SK-N-SH (cell line): Measurements from ENCODE around the gene TMEM187. TPM values are rescaled to one million over a fixed set of nuclear protein-coding genes. Genes with fewer than 3 reads are reported as not detected.

ENCODE experiments used
- CTCF ChIA-PET: fragments of 300-600, 350-600 bp; formaldehyde crosslinking; extraction: SDS; loops from one replicate; lab custom pipeline; 2021; lab: Yijun Ruan, JAX
- POLR2A ChIA-PET: fragments of 350-600 bp; sonication (Branson Sonifier 250); formaldehyde crosslinking; extraction: SDS; loops from one replicate; lab custom pipeline; 2020; ENCODE audit warnings: antibody characterized with exemption, inconsistent platforms; lab: Yijun Ruan, JAX
- DNase-seq: peaks from one replicate; pipeline ENCODE4 v3.0.0; 2012
- H2AFZ ChIP-seq: fragments of 200-600 bp; sonication (generic); 2 replicates; pipeline ENCODE4 v1.8.1; 2016; ENCODE audit warnings: antibody characterized with exemption, mild to moderate bottlenecking, low read depth
- H3F3A ChIP-seq: fragments of 200-600 bp; sonication (generic); replicated peaks from 2 replicates; pipeline ENCODE3; 2016; ENCODE audit warnings: antibody characterized with exemption, mild to moderate bottlenecking; ENCODE audit not compliant: insufficient read depth
- H3K27ac ChIP-seq, 2 experiments: fragments of 200-500 bp in 1 of 2; fragments of 200-600 bp in 1 of 2; sonication (Bioruptor generic) in 1 of 2; sonication (generic), shearing (Covaris generic) in 1 of 2; 2 replicates each; pipeline versions ENCODE4 v1.5.1 to v1.6.1; 2014 to 2016; ENCODE audit warnings: low read depth in 2 of 2, inconsistent platforms in 1 of 2, low read length in 1 of 2, mild to moderate bottlenecking in 1 of 2, mixed read lengths in 1 of 2
- H3K27me3 ChIP-seq: fragments of 200-600 bp; sonication (generic), shearing (Covaris generic); 2 replicates; pipeline ENCODE4 v1.6.1; 2016; ENCODE audit warnings: mixed run types; ENCODE audit not compliant: insufficient read depth
- H3K36me3 ChIP-seq, 2 experiments: fragments of 200-500 bp in 1 of 2; fragments of 200-600 bp in 1 of 2; sonication (Bioruptor generic) in 1 of 2; sonication (generic) in 1 of 2; replicated peaks in 1 of 2; 2 replicates each; pipeline versions ENCODE3 to v1.5.1; 2014 to 2016; ENCODE audit warnings: low read length in 1 of 2, mild to moderate bottlenecking in 1 of 2; ENCODE audit not compliant: insufficient read depth in 2 of 2, control insufficient read depth in 1 of 2
- H3K4me1 ChIP-seq, 2 experiments: fragments of 200-500 bp in 1 of 2; fragments of 200-600 bp in 1 of 2; sonication (Bioruptor generic) in 1 of 2; sonication (generic), shearing (Covaris generic) in 1 of 2; 2 replicates each; pipeline versions ENCODE4 v1.5.1 to v1.6.1; 2014 to 2016; ENCODE audit warnings: low read depth in 1 of 2, low read length in 1 of 2, mixed run types in 1 of 2; ENCODE audit not compliant: insufficient read depth in 2 of 2, control insufficient read depth in 1 of 2
- H3K4me2 ChIP-seq: fragments of 200-600 bp; sonication (generic), shearing (Covaris generic); 2 replicates; pipeline ENCODE4 v1.6.1; 2017; ENCODE audit warnings: mixed run types
- H3K4me3 ChIP-seq, 2 experiments: fragments of 200-500 bp in 1 of 2; fragments of 200-600 bp in 1 of 2; sonication (Bioruptor generic) in 1 of 2; sonication (generic), shearing (Covaris generic) in 1 of 2; 2 replicates each; pipeline versions ENCODE4 v1.5.1 to v1.8.1; 2014 to 2016; ENCODE audit warnings: low read depth in 2 of 2, inconsistent platforms in 1 of 2, low read length in 1 of 2, mild to moderate bottlenecking in 1 of 2, mixed read lengths in 1 of 2, moderate library complexity in 1 of 2
- H3K79me2 ChIP-seq: fragments of 200-600 bp; sonication (generic); 2 replicates; pipeline ENCODE4 v1.8.1; 2017; ENCODE audit warnings: mild to moderate bottlenecking; ENCODE audit not compliant: insufficient read depth
- H3K9ac ChIP-seq: fragments of 200-600 bp; sonication (generic); 2 replicates; pipeline ENCODE4 v1.6.1; 2017; ENCODE audit warnings: mixed run types
- H3K9me2 ChIP-seq: fragments of 200-600 bp; sonication (generic); 2 replicates; pipeline ENCODE4 v1.6.1; 2017; ENCODE audit warnings: mixed run types
- H3K9me3 ChIP-seq: fragments of 200-600 bp; sonication (generic); 2 replicates; pipeline ENCODE4 v1.6.1; 2017; ENCODE audit warnings: mixed run types, mild to moderate bottlenecking, moderate library complexity
- H4K20me1 ChIP-seq: fragments of 200-600 bp; sonication (generic); 2 replicates; pipeline ENCODE4 v1.6.1; 2017; ENCODE audit warnings: mild to moderate bottlenecking, mixed run types; ENCODE audit not compliant: insufficient read depth
- CTCF ChIP-seq: fragments of 200-600 bp; sonication (generic); IDR thresholded peaks from 2 replicates; pipeline ENCODE4 v1.6.1; 2017; ENCODE audit warnings: antibody characterized with exemption, mild to moderate bottlenecking, moderate library complexity
- ELF1 ChIP-seq: IDR thresholded peaks from 2 replicates; pipeline ENCODE4 v1.4.0; 2012
- EZH2phosphoT487 ChIP-seq: fragments of 200-600 bp; sonication (generic); IDR thresholded peaks from 2 replicates; pipeline ENCODE4 v1.6.1; 2017; ENCODE audit warnings: low read depth, mixed run types, mild to moderate bottlenecking, antibody characterized with exemption, moderate library complexity, borderline replicate concordance
- FOSL2 ChIP-seq: IDR thresholded peaks from 2 replicates; pipeline ENCODE4 v1.4.0; 2012; ENCODE audit warnings: low read depth, mild to moderate bottlenecking, moderate library complexity, borderline replicate concordance
- FOXJ3 ChIP-seq: sonication (generic); formaldehyde crosslinking; IDR thresholded peaks from 2 replicates; pipeline ENCODE4 v1.5.1; 2020; ENCODE audit warnings: mild to moderate bottlenecking, missing genetic modification reagents
- GATA2 ChIP-seq: sonication (generic); formaldehyde crosslinking; IDR thresholded peaks from 2 replicates; pipeline ENCODE4 v1.5.0; 2020; ENCODE audit warnings: mild to moderate bottlenecking, missing genetic modification reagents
- MAX ChIP-seq: IDR thresholded peaks from 2 replicates; pipeline ENCODE4 v1.4.0; 2012; ENCODE audit warnings: low read depth
- MEF2A ChIP-seq: IDR thresholded peaks from 2 replicates; pipeline ENCODE4 v1.4.0; 2012; ENCODE audit warnings: low read depth, borderline replicate concordance
- MXI1 ChIP-seq: IDR thresholded peaks from 2 replicates; pipeline ENCODE4 v1.6.1; 2012; ENCODE audit warnings: mild to moderate bottlenecking, low read depth, low read length, improper control_type of control experiment
- NRF1 ChIP-seq: IDR thresholded peaks from 2 replicates; pipeline ENCODE4 v1.6.1; 2012; ENCODE audit warnings: low read depth, mild to moderate bottlenecking, low read length
- RCOR1 ChIP-seq: fragments of 150-350 bp; IDR thresholded peaks from 2 replicates; pipeline ENCODE4 v1.6.1; 2017; ENCODE audit warnings: antibody characterized with exemption, low read length
- RFX5 ChIP-seq: IDR thresholded peaks from 2 replicates; pipeline ENCODE4 v1.6.1; 2012; ENCODE audit warnings: mild to moderate bottlenecking, improper control_type of control experiment, low read length
- SIN3A ChIP-seq: IDR thresholded peaks from 2 replicates; pipeline ENCODE4 v1.6.1; 2012; ENCODE audit warnings: low read depth, mild to moderate bottlenecking, low read length, moderate library complexity, borderline replicate concordance
- TAF1 ChIP-seq: IDR thresholded peaks from 2 replicates; pipeline ENCODE4 v1.6.1; 2012; ENCODE audit warnings: low read depth, mild to moderate bottlenecking, low read length, moderate library complexity, borderline replicate concordance
- TCF12 ChIP-seq: IDR thresholded peaks from 2 replicates; pipeline ENCODE4 v1.4.0; 2012
- USF2 ChIP-seq: fragments of 150-350 bp; IDR thresholded peaks from 2 replicates; pipeline ENCODE4 v1.6.1; 2017; ENCODE audit warnings: antibody characterized with exemption, low read length, low read depth, borderline replicate concordance
- YY1 ChIP-seq: IDR thresholded peaks from 2 replicates; pipeline ENCODE4 v1.4.0; 2012; ENCODE audit warnings: low read depth, mild to moderate bottlenecking
- ZBTB33 ChIP-seq: IDR thresholded peaks from 2 replicates; pipeline ENCODE4 v1.4.0; 2012; ENCODE audit warnings: low read depth, borderline replicate concordance
- WGBS: methylation state at CpG from one replicate; pipeline ENCODE4 v1.1.6; 2017; ENCODE audit warnings: low lambda C conversion rate; 5-methylcytosine and 5-hydroxymethylcytosine counted together
- polyA plus RNA-seq, 3 experiments: library from polyadenylated mRNA; depleted of rRNA; stranded (reverse); fragments of >200 nt; gene quantifications; 2 replicates each; pipeline ENCODE4 v1.2.3, GENCODE V29; 2012

The TMEM187 gene
- polyA plus RNA-seq, 1 of the 3 experiments (the other 2 are of a cell fraction) = 10.9 TPM

- Histone ChIP-seq H3K79me2 (no peaks in the 10 kb centered on the region), H3K9me2 (no peaks in the 10 kb centered on the region), H3K27me3 (0 out of 2 replicates have a peak, but pooled peaks cover 4% of the 10 kb centered on the region), H3K9ac (no peak overlapping the region), H3F3A (no peaks in the 10 kb centered on the region), H4K20me1 (no peaks in the 10 kb centered on the region), H3K27ac (no peak overlapping the region), H3K9me3 (no peaks in the 10 kb centered on the region), H3K4me2 (no peak overlapping the region), H3K4me3 (no peak overlapping the region), H2AFZ (no peak overlapping the region), H3K4me1 (peaks cover 0 to 3% of the 10 kb centered on the region in 2 experiments; a peak in 1 of 4 replicates), H3K36me3 (no peaks in the 10 kb centered on the region)
- ChIA-PET CTCF (interaction anchor here (0.8 kb wide), 1 partner anchor 35 kb away, joined by 4 read pairs; no protein-coding TSS in a partner anchor), POLR2A (no interaction called here)
- 91% methylated on average over 27 of the region's 52 CpGs for WGBS
- DNase-seq = no peak
- TF ChIP-seq GATA2 (no peak), FOSL2 (no peak), TCF12 (no peak), RFX5 (no peak), MAX (no peak), EZH2phosphoT487 (no peak), NRF1 (no peak)
Observed at GRCh38 chrX:153981771-153982533, 9.4 kb downstream of the TMEM187 start.

- H2AFZ ChIP-seq = no peak overlapping the region
- no peak for TF ChIP-seq RFX5
- TF ChIP-seq TAF1 = no peak
- no peak for TF ChIP-seq EZH2phosphoT487
- TF ChIP-seq MAX = no peak
- no peak for TF ChIP-seq YY1
- no peak for TF ChIP-seq MXI1
- TF ChIP-seq SIN3A = no peak
- TF ChIP-seq ZBTB33 = no peak
- TF ChIP-seq CTCF = no peak
- TF ChIP-seq MEF2A = no peak
- TF ChIP-seq USF2 = no peak
- no peak for TF ChIP-seq RCOR1
- no peak for TF ChIP-seq ELF1
- TF ChIP-seq FOXJ3 = no peak
Observed at GRCh38 chrX:153983321-153983801, 10.8 kb downstream of the TMEM187 start.

More at GRCh38 chrX:153983321-153983801, 10.8 kb downstream of the TMEM187 start:
- H3K27ac ChIP-seq = no peak overlapping the region
- H4K20me1 ChIP-seq = peaks cover 3% of the 10 kb centered on the region; the same call in 1 of the 2 replicates
- no peak for DNase-seq
- POLR2A ChIA-PET = no interaction called here
- CTCF ChIA-PET = no interaction called here
- H3K4me3 ChIP-seq = no peak overlapping the region
- H3K36me3 ChIP-seq = no peaks in the 10 kb centered on the region
- H3K9me3 ChIP-seq = no peaks in the 10 kb centered on the region
- H3K4me1 ChIP-seq = peaks cover 0 to 3% of the 10 kb centered on the region in 2 experiments; a peak in 1 of 4 replicates
- H3K9ac ChIP-seq = no peak overlapping the region
- 0 out of 2 replicates have a peak, but pooled peaks cover 5% of the 10 kb centered on the region for H3K27me3 ChIP-seq
- H3K79me2 ChIP-seq = no peaks in the 10 kb centered on the region
- 84% methylated on average over 3 of the region's 12 CpGs for WGBS
- H3K4me2 ChIP-seq = no peak overlapping the region
- no peaks in the 10 kb centered on the region for H3F3A ChIP-seq
- H3K9me2 ChIP-seq = no peaks in the 10 kb centered on the region
